Neural cell (in vitro differentiated cells): ENCODE data around the gene PGAP6.

ENCODE experiments used
- CTCF ChIP-seq: fragments of 450-650 bp; IDR thresholded peaks from 2 replicates; pipeline ENCODE4 v1.5.1; 2014; ENCODE audit warnings: antibody characterized with exemption, mild to moderate bottlenecking, moderate library complexity; ENCODE audit not compliant: poor library complexity, severe bottlenecking
- POLR2AphosphoS5 ChIP-seq: IDR thresholded peaks from 2 replicates; pipeline ENCODE4 v1.6.1; 2012
- RAD21 ChIP-seq: fragments of 450-650 bp; conservative IDR thresholded peaks from 2 replicates; pipeline ENCODE4 v1.6.1; 2014; ENCODE audit warnings: antibody characterized with exemption, mild to moderate bottlenecking, moderate library complexity

GRCh38 chr16:397736-398332 lies 16.1 kb upstream of the PGAP6 start:
- TF ChIP-seq CTCF (no peak), POLR2AphosphoS5 (no peak), RAD21 (no peak)
